ENCODE data around the gene PLEKHA6.

- TF ChIP-seq, protein P1, sequence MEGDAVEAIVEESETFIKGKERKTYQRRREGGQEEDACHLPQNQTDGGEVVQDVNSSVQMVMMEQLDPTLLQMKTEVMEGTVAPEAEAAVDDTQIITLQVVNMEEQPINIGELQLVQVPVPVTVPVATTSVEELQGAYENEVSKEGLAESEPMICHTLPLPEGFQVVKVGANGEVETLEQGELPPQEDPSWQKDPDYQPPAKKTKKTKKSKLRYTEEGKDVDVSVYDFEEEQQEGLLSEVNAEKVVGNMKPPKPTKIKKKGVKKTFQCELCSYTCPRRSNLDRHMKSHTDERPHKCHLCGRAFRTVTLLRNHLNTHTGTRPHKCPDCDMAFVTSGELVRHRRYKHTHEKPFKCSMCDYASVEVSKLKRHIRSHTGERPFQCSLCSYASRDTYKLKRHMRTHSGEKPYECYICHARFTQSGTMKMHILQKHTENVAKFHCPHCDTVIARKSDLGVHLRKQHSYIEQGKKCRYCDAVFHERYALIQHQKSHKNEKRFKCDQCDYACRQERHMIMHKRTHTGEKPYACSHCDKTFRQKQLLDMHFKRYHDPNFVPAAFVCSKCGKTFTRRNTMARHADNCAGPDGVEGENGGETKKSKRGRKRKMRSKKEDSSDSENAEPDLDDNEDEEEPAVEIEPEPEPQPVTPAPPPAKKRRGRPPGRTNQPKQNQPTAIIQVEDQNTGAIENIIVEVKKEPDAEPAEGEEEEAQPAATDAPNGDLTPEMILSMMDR (IDR thresholded peaks at IDR 0.05; ENCODE audit: poor library complexity, severe bottlenecking) = no peak
- TF ChIP-seq TAF1 (IDR thresholded peaks at IDR 0.05; ENCODE audit: low read depth) = no peak
- TF ChIP-seq MXI1 (conservative IDR thresholded peaks at IDR 0.05; ENCODE audit: poor library complexity, severe bottlenecking) = no peak
- no peak for TF ChIP-seq POLR2AphosphoS5 (IDR thresholded peaks at IDR 0.05)
- TF ChIP-seq REST (IDR thresholded peaks at IDR 0.05; ENCODE audit: borderline replicate concordance) = no peak
- no peak for TF ChIP-seq EP300 (conservative IDR thresholded peaks at IDR 0.05; ENCODE audit: poor library complexity, severe bottlenecking)
- TF ChIP-seq RAD21 (conservative IDR thresholded peaks at IDR 0.05) = no peak
- TF ChIP-seq EZH2 (IDR thresholded peaks at IDR 0.05; ENCODE audit: borderline replicate concordance, insufficient read depth, low read length, poor library complexity, severe bottlenecking) = no peak
- TF ChIP-seq SMC3 (conservative IDR thresholded peaks at IDR 0.05; ENCODE audit: poor library complexity) = no peak
Observed at GRCh38 chr1:204401730-204402129, 42.0 kb upstream of the PLEKHA6 start.

All from neural cell (in vitro differentiated cells).